Erythroblast (primary cell): ENCODE data around the gene C5orf46.

ENCODE experiments used
- DNase-seq, 2 experiments: peaks; one replicate each; lab custom pipeline; 2025; lab: John Stamatoyannopoulos, UW
- GATA1 ChIP-seq: IDR thresholded peaks from 2 replicates; pipeline ENCODE4 v1.6.1; 2011; ENCODE audit warnings: low read depth, mild to moderate bottlenecking, control low read depth, low read length, moderate library complexity
- POLR2A ChIP-seq: IDR thresholded peaks from 2 replicates; pipeline ENCODE4 v1.6.1; 2011; ENCODE audit warnings: mild to moderate bottlenecking, low read length

The C5orf46 gene

GRCh38 chr5:147913786-147914185, 7.4 kb upstream of the C5orf46 start:
- no peak for DNase-seq
- TF ChIP-seq GATA1 (no peak), POLR2A (no peak)

DNA sequence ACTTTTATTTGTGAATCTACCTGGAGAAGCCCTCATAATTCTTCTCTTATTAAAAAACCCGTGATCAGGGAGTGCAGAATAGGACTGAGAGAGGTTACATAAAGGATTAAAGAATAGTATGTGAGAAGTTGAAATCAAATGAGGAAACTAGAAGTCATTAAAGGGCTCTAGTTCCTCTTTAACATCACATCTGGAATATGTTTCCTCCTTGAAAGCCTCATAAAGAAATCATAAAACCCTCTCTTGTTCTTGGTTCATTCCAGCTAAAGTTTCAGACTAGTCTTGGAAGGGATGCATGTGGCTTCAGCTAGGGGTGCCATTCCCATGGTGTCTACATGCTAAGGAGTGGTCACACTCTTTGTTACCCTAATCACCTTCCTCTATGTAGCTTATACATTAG, 5.7 kb upstream of the C5orf46 start:
- no peak for TF ChIP-seq GATA1
- TF ChIP-seq POLR2A, result no peak
- DNase-seq, result no peak

DNA sequence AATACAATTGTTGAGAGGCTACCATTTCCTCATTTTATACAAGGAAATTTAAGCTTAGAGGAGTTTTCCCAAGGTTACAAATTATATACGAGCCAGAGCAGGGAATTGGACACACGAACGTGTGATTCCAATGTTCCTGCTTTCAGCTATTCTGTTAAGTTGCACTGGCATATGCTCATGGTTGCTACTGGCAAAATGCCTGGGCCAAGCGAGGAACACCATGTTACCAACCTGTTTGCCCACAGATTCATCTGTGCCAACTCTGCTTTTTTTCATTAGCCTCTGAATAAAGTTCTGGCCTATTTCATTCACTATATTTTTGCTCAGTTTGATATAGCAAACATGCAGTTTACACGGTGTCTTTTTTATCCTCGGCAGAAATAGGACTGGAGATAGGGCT, 5.1 kb upstream of the C5orf46 start:
- TF ChIP-seq POLR2A, result no peak

DNA sequence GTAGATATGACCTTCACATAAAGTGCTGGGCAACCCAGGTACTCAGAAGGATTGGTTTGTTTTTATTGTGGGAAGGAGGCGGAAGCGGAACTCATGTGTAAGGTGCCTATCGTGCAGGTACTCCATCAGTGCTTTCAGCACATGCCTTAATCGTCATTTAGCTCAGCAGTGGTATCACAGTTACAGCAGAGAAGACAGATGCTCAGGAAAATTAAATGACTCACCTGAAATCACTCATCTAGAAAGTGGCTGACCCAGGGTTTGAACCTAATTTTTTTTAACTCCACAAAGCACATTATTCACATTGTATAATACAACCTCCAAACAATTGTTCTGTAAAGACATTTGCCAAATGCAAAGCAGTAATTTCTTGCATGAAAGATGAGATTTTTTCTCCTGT, 2.2 kb downstream of the C5orf46 start:
- DNase-seq, result no peak
- TF ChIP-seq GATA1, result no peak
- TF ChIP-seq POLR2A, result no peak

More for the DNA sequence above, 5.1 kb upstream of the C5orf46 start:
- DNase-seq, result no peak

DNA sequence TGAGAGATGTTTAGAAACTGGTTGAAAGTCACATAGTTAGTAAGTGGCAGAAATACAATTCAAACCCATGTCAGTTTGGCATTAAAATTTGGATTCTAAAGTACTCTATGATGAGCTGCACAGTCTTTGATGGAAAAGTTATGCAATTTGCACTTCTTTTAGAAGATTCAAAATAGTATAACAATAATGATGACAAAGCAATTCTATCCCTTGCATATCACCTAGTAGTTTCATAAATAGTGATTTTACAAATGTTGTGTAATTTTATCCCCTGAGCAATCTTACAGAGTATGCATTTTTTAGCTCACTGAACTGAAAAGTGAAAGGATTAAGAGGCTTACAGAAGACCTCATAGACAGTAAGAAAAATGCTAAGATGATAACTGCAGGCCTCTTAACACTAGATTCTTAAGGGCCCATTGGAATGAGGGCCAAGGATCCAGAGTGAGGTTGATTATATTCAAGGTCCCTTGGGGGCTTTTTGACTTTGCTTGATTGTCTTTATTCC, 3.7 kb downstream of the C5orf46 start:
- TF ChIP-seq POLR2A (no peak), GATA1 (no peak)

DNA sequence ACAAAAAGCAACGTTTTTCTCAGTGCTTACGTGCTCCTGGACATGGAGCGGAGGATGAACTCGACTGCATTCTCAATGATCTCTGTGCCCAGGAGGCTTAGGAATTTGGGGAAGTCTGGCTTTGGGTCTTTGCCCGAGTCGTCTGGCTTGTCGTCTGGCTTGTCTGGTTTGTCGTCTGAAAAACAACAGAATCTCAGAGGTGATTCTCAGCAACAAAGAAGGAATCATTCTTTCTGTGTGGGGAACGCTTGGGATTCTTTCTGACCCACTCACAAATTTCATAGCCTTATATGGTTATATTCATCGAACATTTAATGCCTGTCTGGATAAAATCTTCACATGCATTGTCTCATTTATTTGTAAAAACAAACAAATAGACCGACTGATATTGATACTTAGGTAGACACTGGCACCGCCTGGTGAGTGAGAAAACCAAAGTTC, 4.7 kb downstream of the C5orf46 start:
- no peak for DNase-seq
- no peak for TF ChIP-seq POLR2A
- no peak for TF ChIP-seq GATA1

More for the DNA sequence above, 3.7 kb downstream of the C5orf46 start:
- DNase-seq, result no peak

DNA sequence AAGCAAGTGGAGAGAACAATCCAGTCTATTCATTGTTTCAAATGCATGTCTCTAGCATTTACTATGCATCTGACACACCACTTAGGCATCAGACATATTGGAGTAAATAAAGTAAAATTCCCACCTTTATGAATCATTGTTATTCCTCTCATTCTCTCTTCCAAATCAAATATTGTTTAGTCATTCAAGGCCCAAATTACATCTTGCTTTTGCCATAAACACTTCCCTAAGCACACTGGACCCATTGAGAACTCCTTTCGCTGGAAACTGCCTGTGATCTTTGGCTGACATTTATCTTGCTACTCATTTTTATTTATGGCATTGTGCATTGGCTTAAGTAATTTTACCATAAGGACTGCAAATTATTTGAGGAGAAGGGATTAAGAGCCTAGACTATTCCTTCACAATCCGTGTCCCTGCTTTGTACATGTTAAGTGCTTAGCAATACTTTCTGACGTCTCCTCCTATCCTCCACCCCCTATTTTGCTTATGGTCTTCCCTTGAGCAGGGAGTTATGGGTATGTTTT, 7.4 kb downstream of the C5orf46 start:
- no peak for DNase-seq
- TF ChIP-seq POLR2A (no peak), GATA1 (no peak)

DNA sequence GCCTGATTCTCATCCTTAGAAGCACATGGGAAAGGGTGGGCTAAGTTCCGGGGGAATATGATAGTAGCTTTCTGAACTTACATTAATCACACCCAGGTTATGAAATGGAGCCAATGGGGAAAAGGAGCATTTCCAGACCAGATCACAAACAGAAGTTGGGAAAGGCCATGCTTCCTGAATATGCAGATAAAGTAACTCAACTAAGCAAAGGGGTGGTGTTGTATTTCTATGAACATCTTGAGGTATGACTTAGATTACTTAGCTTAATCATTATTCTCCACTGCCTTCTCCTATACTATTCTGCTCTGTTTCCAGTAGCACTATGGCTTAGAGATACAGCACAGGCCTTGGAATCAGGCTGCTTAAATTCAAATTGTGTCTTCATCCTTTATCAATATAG, 10.5 kb downstream of the C5orf46 start:
- TF ChIP-seq GATA1 (no peak), POLR2A (no peak)
- no peak for DNase-seq

GRCh38 chr5:147893820-147894219, 12.5 kb downstream of the C5orf46 start:
- DNase-seq, result no peak
- TF ChIP-seq POLR2A (no peak), GATA1 (no peak)

DNA sequence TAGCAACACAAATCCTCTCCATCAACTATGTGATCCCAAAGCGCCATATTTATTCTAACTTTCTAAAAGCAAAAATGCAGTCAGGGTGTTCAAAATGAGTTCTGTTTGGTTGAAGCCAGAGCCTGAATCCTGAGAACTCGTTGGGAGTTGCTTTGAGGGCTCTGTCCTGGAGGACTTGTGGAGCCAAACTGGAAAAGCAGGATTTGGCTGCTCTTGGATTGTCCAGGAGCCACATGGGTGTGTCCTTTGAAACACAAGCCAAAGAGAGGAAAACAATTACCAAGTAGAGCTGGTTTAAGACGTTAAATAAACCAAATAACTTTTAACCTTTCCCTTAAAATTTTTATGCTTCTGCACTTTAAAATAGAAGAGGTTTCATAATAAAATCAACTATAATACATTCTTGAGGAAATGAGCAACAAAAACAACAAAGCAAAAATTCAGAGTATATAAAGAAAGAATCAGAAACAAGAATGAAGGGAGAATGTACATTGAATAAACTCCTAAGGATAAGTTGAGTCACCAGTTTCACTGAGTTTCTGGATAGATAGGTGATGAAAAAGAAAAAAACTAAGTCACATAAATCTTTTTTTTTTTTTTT, 13.5 kb downstream of the C5orf46 start:
- no peak for DNase-seq

DNA sequence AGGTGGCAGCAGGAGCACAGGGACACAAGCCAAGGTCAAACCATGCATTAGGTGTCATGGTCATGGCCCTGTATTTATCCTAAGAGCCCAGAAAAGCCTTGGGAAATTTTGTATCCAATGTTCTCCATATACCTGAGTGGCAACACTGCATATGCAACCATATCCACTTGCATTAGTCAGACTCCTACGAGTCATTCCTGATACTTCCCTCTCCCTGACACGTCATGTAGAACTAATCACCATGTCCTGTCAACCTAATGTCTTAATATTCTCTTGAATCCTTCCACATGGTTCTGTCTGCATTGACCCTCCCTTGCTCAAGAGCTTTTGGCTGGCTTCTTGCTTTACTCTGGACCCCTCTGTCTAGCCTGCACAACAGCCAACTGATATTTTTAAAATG, 18.4 kb downstream of the C5orf46 start:
- no peak for TF ChIP-seq POLR2A
- TF ChIP-seq GATA1, result peak; percentile 7
- DNase-seq, result no peak

More for the DNA sequence above, 13.5 kb downstream of the C5orf46 start:
- TF ChIP-seq GATA1 (no peak), POLR2A (no peak)

- TF ChIP-seq POLR2A (no peak), GATA1 (no peak)
- DNase-seq, result peak; percentile 12 to 41
Measured at GRCh38 chr5:147887026-147887627, 19.2 kb downstream of the C5orf46 start.

- DNase-seq, result no peak
- TF ChIP-seq GATA1 (no peak), POLR2A (no peak)
Measured at GRCh38 chr5:147882586-147883313, 23.6 kb downstream of the C5orf46 start.

DNA sequence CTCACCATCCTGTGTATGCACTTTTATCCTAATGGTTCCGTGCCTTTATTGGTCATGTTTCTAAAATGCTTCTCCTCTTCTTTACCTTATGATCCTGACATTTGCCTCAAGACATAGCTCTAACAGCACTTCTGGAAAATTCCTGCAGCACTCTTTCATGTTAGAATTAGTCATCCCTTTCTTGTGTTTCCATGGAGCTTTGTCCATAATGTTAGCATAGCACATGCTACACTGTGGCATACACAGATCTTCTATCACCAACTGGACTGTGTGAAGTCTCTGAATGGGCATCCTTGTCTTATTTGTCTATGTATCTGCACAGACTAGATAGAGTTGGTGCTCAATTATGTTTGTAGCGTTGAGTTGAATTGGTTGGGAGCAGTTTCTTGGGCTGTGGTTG, 25.9 kb downstream of the C5orf46 start:
- no peak for TF ChIP-seq POLR2A
- TF ChIP-seq GATA1, result no peak
- DNase-seq, result no peak

DNA sequence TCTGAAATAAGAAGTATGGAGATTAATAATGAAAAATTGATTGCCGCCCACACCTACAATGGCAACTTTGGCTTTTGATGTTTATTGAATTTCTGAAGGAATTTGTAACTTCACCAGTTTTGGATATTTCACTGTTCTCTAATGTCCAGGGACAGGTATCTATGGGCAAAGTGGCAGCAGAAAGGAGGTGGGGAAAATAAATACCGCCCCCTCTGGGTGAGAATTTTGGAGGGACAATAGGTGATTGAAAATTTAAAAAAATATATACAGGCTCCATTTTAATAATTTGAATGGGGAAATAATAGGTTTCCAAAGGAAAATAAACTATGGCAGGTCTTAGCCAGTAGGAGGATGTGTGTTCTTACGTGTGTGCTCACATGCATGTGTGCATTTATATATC, 26.6 kb downstream of the C5orf46 start:
- no peak for TF ChIP-seq GATA1
- no peak for DNase-seq
